Measurements from ENCODE around the gene GPR37L1. TPM values are rescaled to one million over a fixed set of nuclear protein-coding genes. Genes with fewer than 3 reads are reported as not detected.

The GPR37L1 gene
- polyA plus RNA-seq, 1 donor from 2014 or later: not detected

- no peaks in the 10 kb centered on the region for H3F3A ChIP-seq (ENCODE audit: insufficient read depth, low read length, poor library complexity, severe bottlenecking)
- H3K27ac ChIP-seq (ENCODE audit: low read length): no peak overlapping the region
- H3K9me3 ChIP-seq (ENCODE audit: low read length): no peaks in the 10 kb centered on the region
- no peak overlapping the region for H2AFZ ChIP-seq (ENCODE audit: low read depth, low read length)
- H3K27me3 ChIP-seq (ENCODE audit: insufficient read depth, low read depth, low read length): no peaks in the 10 kb centered on the region
- no peaks in the 10 kb centered on the region for H3K9me2 ChIP-seq (ENCODE audit: insufficient read depth, low read length)
- TF ChIP-seq CTCF (IDR thresholded peaks at IDR 0.05; ENCODE audit: poor library complexity, severe bottlenecking) (no peak), MXI1 (conservative IDR thresholded peaks at IDR 0.05; ENCODE audit: poor library complexity, severe bottlenecking) (no peak), SMC3 (conservative IDR thresholded peaks at IDR 0.05; ENCODE audit: poor library complexity) (no peak), TAF1 (IDR thresholded peaks at IDR 0.05; ENCODE audit: low read depth) (no peak), REST (IDR thresholded peaks at IDR 0.05; ENCODE audit: borderline replicate concordance) (no peak), POLR2AphosphoS5 (IDR thresholded peaks at IDR 0.05) (no peak), RAD21 (conservative IDR thresholded peaks at IDR 0.05) (no peak), EZH2 (IDR thresholded peaks at IDR 0.05; ENCODE audit: borderline replicate concordance, insufficient read depth, low read length, poor library complexity, severe bottlenecking) (no peak), EP300 (conservative IDR thresholded peaks at IDR 0.05; ENCODE audit: poor library complexity, severe bottlenecking) (no peak)
- no peak overlapping the region for H3K4me2 ChIP-seq (ENCODE audit: low read length)
- H3K9ac ChIP-seq (ENCODE audit: low read length): no peak overlapping the region
- no peaks in the 10 kb centered on the region for H3K36me3 ChIP-seq (ENCODE audit: insufficient read depth, low read length)
- no peaks in the 10 kb centered on the region for H4K20me1 ChIP-seq (ENCODE audit: insufficient read depth)
- H3K4me3 ChIP-seq (ENCODE audit: low read length): no peak overlapping the region
- H3K79me2 ChIP-seq (replicated peaks; ENCODE audit: insufficient read depth, low read length): no peaks in the 10 kb centered on the region
Measured at GRCh38 chr1:202172015-202172355, 49.3 kb downstream of the GPR37L1 start.

- H2AFZ ChIP-seq (ENCODE audit: low read depth, low read length): no peak overlapping the region
- H3K9me2 ChIP-seq (ENCODE audit: insufficient read depth, low read length): no peaks in the 10 kb centered on the region
- no peak overlapping the region for H3K9ac ChIP-seq (ENCODE audit: low read length)
- no peaks in the 10 kb centered on the region for H3F3A ChIP-seq (ENCODE audit: insufficient read depth, low read length, poor library complexity, severe bottlenecking)
- no peak overlapping the region for H3K4me3 ChIP-seq (ENCODE audit: low read length)
- H3K27me3 ChIP-seq (ENCODE audit: insufficient read depth, low read depth, low read length): no peaks in the 10 kb centered on the region
- no peak overlapping the region for H3K27ac ChIP-seq (ENCODE audit: low read length)
- H3K9me3 ChIP-seq (ENCODE audit: low read length): no peaks in the 10 kb centered on the region
- TF ChIP-seq EP300 (conservative IDR thresholded peaks at IDR 0.05; ENCODE audit: poor library complexity, severe bottlenecking): no peak
- H3K79me2 ChIP-seq (replicated peaks; ENCODE audit: insufficient read depth, low read length): no peaks in the 10 kb centered on the region
- H3K4me2 ChIP-seq (ENCODE audit: low read length): no peak overlapping the region
- no peaks in the 10 kb centered on the region for H4K20me1 ChIP-seq (ENCODE audit: insufficient read depth)
- H3K36me3 ChIP-seq (ENCODE audit: insufficient read depth, low read length): no peaks in the 10 kb centered on the region
Measured at GRCh38 chr1:202173993-202174392, 51.3 kb downstream of the GPR37L1 start.
